IMR-90 (cell line): Measurements from ENCODE around the gene AXIN2. TPM values are rescaled to one million over a fixed set of nuclear protein-coding genes. Genes with fewer than 3 reads are reported as not detected.

Experiments
- ATAC-seq: fragments of 200-7000 bp; cut with Tn5 transposase; 2 replicates; pipeline ENCODE4 v1.9.1; 2020; ENCODE audit warnings: low read depth, mild to moderate bottlenecking, moderate library complexity
- BruUV-seq: library from RNA; stranded (reverse); fragments of 400-500 nt; replicated peaks from 2 replicates; lab custom pipeline; 2021; lab: Mats Ljungman, UMichigan
- CTCF ChIA-PET: fragments of 300-600 bp; formaldehyde crosslinking; extraction: SDS; loops from one replicate; lab custom pipeline; 2021; ENCODE audit warnings: antibody characterized with exemption; lab: Yijun Ruan, JAX
- POLR2A ChIA-PET: fragments of 300-600 bp; sonication (Branson Sonifier 250); formaldehyde crosslinking; loops from one replicate; lab custom pipeline; 2022; ENCODE audit warnings: antibody characterized with exemption; ENCODE audit not compliant: unreplicated experiment; lab: Charles Lee
- DNase-seq: peaks from one replicate; pipeline ENCODE4 v3.0.0; 2013
- H2AFZ ChIP-seq: replicated peaks from 2 replicates; pipeline ENCODE3; 2013; ENCODE audit warnings: low read length, mild to moderate bottlenecking; ENCODE audit not compliant: poor library complexity
- H2AK5ac ChIP-seq: 2 replicates; pipeline ENCODE4 v1.6.1; 2013; ENCODE audit warnings: low read depth, low read length, inconsistent platforms
- H2AK9ac ChIP-seq: replicated peaks from 2 replicates; pipeline ENCODE3; 2013; ENCODE audit warnings: mild to moderate bottlenecking, low read depth, low read length, moderate library complexity; ENCODE audit not compliant: poor library complexity
- H2BK120ac ChIP-seq: 2 replicates; pipeline ENCODE4 v1.6.1; 2013; ENCODE audit warnings: low read depth, low read length, inconsistent platforms
- H2BK15ac ChIP-seq: 3 replicates; pipeline ENCODE4 v1.6.1; 2013; ENCODE audit warnings: low read depth, low read length, inconsistent platforms
- H2BK20ac ChIP-seq: 2 replicates; pipeline ENCODE4 v1.6.1; 2013; ENCODE audit warnings: low read depth, mild to moderate bottlenecking, inconsistent platforms, low read length, moderate library complexity
- H2BK5ac ChIP-seq: 2 replicates; pipeline ENCODE4 v1.6.1; 2013; ENCODE audit warnings: mild to moderate bottlenecking, low read depth, low read length, inconsistent platforms; ENCODE audit not compliant: poor library complexity, severe bottlenecking
- H3K14ac ChIP-seq: replicated peaks from 2 replicates; pipeline ENCODE4 v1.6.1; 2013; ENCODE audit warnings: low read depth, low read length, inconsistent platforms
- H3K18ac ChIP-seq: 2 replicates; pipeline ENCODE4 v1.6.1; 2013; ENCODE audit warnings: low read depth, low read length, control low read depth
- H3K23ac ChIP-seq: 2 replicates; pipeline ENCODE4 v1.6.1; 2013; ENCODE audit warnings: low read depth, low read length, inconsistent platforms
- H3K27ac ChIP-seq: 2 replicates; pipeline ENCODE4 v1.5.1; 2013; ENCODE audit warnings: mild to moderate bottlenecking, control low read depth, low read length; ENCODE audit not compliant: insufficient read depth
- H3K27me3 ChIP-seq: 2 replicates; pipeline ENCODE4 v1.6.1; 2013; ENCODE audit warnings: low read length; ENCODE audit not compliant: control insufficient read depth, insufficient read depth
- H3K36me3 ChIP-seq: 2 replicates; pipeline ENCODE4 v1.6.1; 2013; ENCODE audit warnings: low read length, mixed read lengths; ENCODE audit not compliant: control insufficient read depth, insufficient read depth
- H3K4ac ChIP-seq: 2 replicates; pipeline ENCODE4 v1.6.1; 2013; ENCODE audit warnings: low read depth, low read length, inconsistent platforms
- H3K4me1 ChIP-seq: 2 replicates; pipeline ENCODE4 v1.6.1; 2013; ENCODE audit warnings: low read length, mixed read lengths; ENCODE audit not compliant: control insufficient read depth, insufficient read depth
- H3K4me2 ChIP-seq: 2 replicates; pipeline ENCODE4 v1.6.1; 2013; ENCODE audit warnings: low read depth, mild to moderate bottlenecking, control low read depth, low read length, moderate library complexity
- H3K4me3 ChIP-seq: 2 replicates; pipeline ENCODE4 v1.5.1; 2013; ENCODE audit warnings: low read depth, mild to moderate bottlenecking, control low read depth, low read length, moderate library complexity; ENCODE audit not compliant: insufficient read depth
- H3K56ac ChIP-seq: 2 replicates; pipeline ENCODE4 v1.6.1; 2013; ENCODE audit warnings: low read length, inconsistent platforms; ENCODE audit not compliant: insufficient read depth; ENCODE audit errors: extremely low read depth
- H3K79me1 ChIP-seq, 2 experiments: 2 replicates each; pipeline ENCODE4 v1.6.1; 2013; ENCODE audit warnings: low read length in 2 of 2, inconsistent platforms in 1 of 2, low read depth in 1 of 2
- H3K9ac ChIP-seq: 2 replicates; pipeline ENCODE4 v1.6.1; 2013; ENCODE audit warnings: low read depth, low read length, control low read depth
- H3K9me1 ChIP-seq: 2 replicates; pipeline ENCODE4 v1.6.1; 2013; ENCODE audit warnings: low read length, inconsistent platforms; ENCODE audit not compliant: insufficient read depth
- H3K9me3 ChIP-seq: 2 replicates; pipeline ENCODE4 v1.6.1; 2013; ENCODE audit warnings: low read length; ENCODE audit not compliant: control insufficient read depth, insufficient read depth
- H4K20me1 ChIP-seq: 2 replicates; pipeline ENCODE4 v1.6.1; 2013; ENCODE audit warnings: low read length, inconsistent platforms; ENCODE audit not compliant: insufficient read depth
- H4K5ac ChIP-seq: 2 replicates; pipeline ENCODE4 v1.6.1; 2013; ENCODE audit warnings: mild to moderate bottlenecking, low read depth, low read length, control low read depth
- H4K8ac ChIP-seq, 2 experiments: 2 replicates each; pipeline ENCODE4 v1.6.1; 2013; ENCODE audit warnings: low read depth in 2 of 2, low read length in 2 of 2, control low read depth in 1 of 2, inconsistent platforms in 1 of 2
- H4K91ac ChIP-seq: 2 replicates; pipeline ENCODE4 v1.6.1; 2013; ENCODE audit warnings: low read depth, low read length, inconsistent platforms; ENCODE audit not compliant: insufficient read depth
- BHLHE40 ChIP-seq: fragments of 150-350 bp; IDR thresholded peaks from 2 replicates; pipeline ENCODE4 v1.6.1; 2016; ENCODE audit warnings: mild to moderate bottlenecking, low read depth, low read length
- CEBPB ChIP-seq: IDR thresholded peaks from 2 replicates; pipeline ENCODE4 v1.6.1; 2012; ENCODE audit warnings: low read depth, low read length, improper control_type of control experiment
- CHD1 ChIP-seq: IDR thresholded peaks from 2 replicates; pipeline ENCODE4 v1.6.1; 2012; ENCODE audit warnings: low read depth, low read length, improper control_type of control experiment
- FOS ChIP-seq: fragments of 150-350 bp; IDR thresholded peaks from 2 replicates; pipeline ENCODE4 v1.6.1; 2016; ENCODE audit warnings: low read depth, low read length
- MAFK ChIP-seq: IDR thresholded peaks from 2 replicates; pipeline ENCODE4 v1.6.1; 2012; ENCODE audit warnings: low read depth, low read length, improper control_type of control experiment
- MAZ ChIP-seq: IDR thresholded peaks from 2 replicates; pipeline ENCODE4 v1.6.1; 2012; ENCODE audit warnings: low read depth, mild to moderate bottlenecking, low read length, improper control_type of control experiment, moderate library complexity, borderline replicate concordance
- MXI1 ChIP-seq: IDR thresholded peaks from 2 replicates; pipeline ENCODE4 v1.6.1; 2012; ENCODE audit warnings: low read depth, mild to moderate bottlenecking, low read length, moderate library complexity, borderline replicate concordance
- NFE2L2 ChIP-seq: fragments of 150-350 bp; IDR thresholded peaks from 2 replicates; pipeline ENCODE4 v1.6.1; 2016; ENCODE audit warnings: low read depth, mild to moderate bottlenecking, low read length
- POLR2A ChIP-seq: IDR thresholded peaks from 2 replicates; pipeline ENCODE4 v1.6.1; 2012; ENCODE audit warnings: mild to moderate bottlenecking, low read depth, low read length
- RFX5 ChIP-seq: IDR thresholded peaks from 2 replicates; pipeline ENCODE4 v1.8.0; 2012; ENCODE audit warnings: low read depth, mild to moderate bottlenecking, low read length, moderate library complexity
- SMC3 ChIP-seq: fragments of 150-350 bp; IDR thresholded peaks from 2 replicates; pipeline ENCODE4 v1.6.1; 2016; ENCODE audit warnings: low read depth, mild to moderate bottlenecking, antibody characterized with exemption, low read length, moderate library complexity
- WGBS, 2 experiments: methylation state at CpG; one replicate each; pipeline versions ENCODE4 v1.1.5 to v1.1.7; 2013; ENCODE audit warnings: missing lambda C conversion rate in 2 of 2; ENCODE audit not compliant: insufficient read length in 1 of 2; ENCODE audit errors: extremely low coverage in 2 of 2; 5-methylcytosine and 5-hydroxymethylcytosine counted together
- dilution Hi-C: fragments of 300-500 bp; cut with HindIII; formaldehyde crosslinking; loops from one replicate; pipeline ENCODE4 v1.14.3; 2018; ENCODE audit warnings: low sequenced_read_pairs; ENCODE audit not compliant: unreplicated experiment
- in situ Hi-C: fragments of 300-500 bp; cut with MboI; formaldehyde crosslinking; loops from 3 replicates; pipeline ENCODE4 v1.14.3; 2019; ENCODE audit warnings: low sequenced_read_pairs, inconsistent platforms, mixed read lengths
- intact Hi-C: fragments of 100-400 bp; cut with micrococcal nuclease; formaldehyde crosslinking; loops from 2 replicates; pipeline ENCODE4 v1.10.0; 2022
- polyA plus RNA-seq, 3 experiments: library from polyadenylated mRNA; depleted of rRNA; stranded (reverse); fragments of >200 nt; gene quantifications; 2 replicates each; pipeline ENCODE4 v1.2.3, GENCODE V29; 2012; ENCODE audit warnings: low replicate concordance in 1 of 3
- total RNA-seq: library from RNA; depleted of rRNA; stranded (reverse); fragments of >200 nt; gene quantifications from 2 replicates; pipeline ENCODE4 v1.2.3, GENCODE V29; 2012
- TF ChIP-seq, protein P1 (sequence below): fragments of 150-350 bp; IDR thresholded peaks from 2 replicates; pipeline ENCODE4 v1.6.1; 2016; ENCODE audit warnings: low read depth, mild to moderate bottlenecking, low read length, moderate library complexity, borderline replicate concordance
- TF ChIP-seq, protein P2 (sequence below): conservative IDR thresholded peaks from 2 replicates; pipeline ENCODE4 v1.5.1; 2012; ENCODE audit warnings: mild to moderate bottlenecking, low read depth, low read length, improper control_type of control experiment

Gene AXIN2
- total and polyA plus RNA-seq, 2 of the 4 experiments (the other 2 are of a cell fraction): 0.91 to 1.8 TPM

GRCh38 chr17:65572581-65573281 lies 11.3 kb upstream of the AXIN2 start:
- WGBS, 2 experiments: 38% methylated on average over 1 of the region's 14 CpGs; no CpG with 5 or more reads in 1 of the 2 experiments
- CTCF ChIA-PET: no interaction called here

More at GRCh38 chr17:65572581-65573281, 11.3 kb upstream of the AXIN2 start:
- Histone ChIP-seq H2AK9ac (no peak overlapping the region), H2AFZ (no peak overlapping the region), H2BK15ac (no peak overlapping the region), H3K27me3 (peaks cover 8% of the 10 kb centered on the region), H3K4me1 (no peaks in the 10 kb centered on the region), H3K23ac (no peak overlapping the region), H3K9me1 (0 out of 2 replicates have a peak, but pooled peaks cover 3% of the 10 kb centered on the region), H2BK20ac (no peak overlapping the region), H3K4me3 (no peak overlapping the region), H2BK120ac (no peak overlapping the region), H3K14ac (no peak overlapping the region), H3K36me3 (no peaks in the 10 kb centered on the region), H3K9ac (no peak overlapping the region), H3K4ac (no peak overlapping the region), H2AK5ac (no peak overlapping the region), H4K5ac (no peak overlapping the region), H4K91ac (no peak overlapping the region), H4K20me1 (no peaks in the 10 kb centered on the region), H3K79me1 (no peaks in the 10 kb centered on the region), H4K8ac (no peak overlapping the region), H2BK5ac (no peak overlapping the region), H3K56ac (no peak overlapping the region), H3K18ac (no peak overlapping the region), H3K27ac (no peak overlapping the region), H3K9me3 (no peaks in the 10 kb centered on the region), H3K4me2 (no peak overlapping the region)
- DNase-seq: no peak
- POLR2A ChIA-PET: no interaction called here
- in situ Hi-C loops: loop anchor here (25.0 kb wide), 1 partner anchor 590 kb away; no protein-coding TSS in a partner anchor
- dilution Hi-C loops: no loop called here
- TF ChIP-seq POLR2A (no peak), FOS (no peak), NFE2L2 (no peak), MAZ (no peak), MXI1 (no peak), RFX5 (no peak), MAFK (no peak), BHLHE40 (no peak), SMC3 (no peak), CHD1 (no peak), CEBPB (no peak)
- TF ChIP-seq, protein P1, sequence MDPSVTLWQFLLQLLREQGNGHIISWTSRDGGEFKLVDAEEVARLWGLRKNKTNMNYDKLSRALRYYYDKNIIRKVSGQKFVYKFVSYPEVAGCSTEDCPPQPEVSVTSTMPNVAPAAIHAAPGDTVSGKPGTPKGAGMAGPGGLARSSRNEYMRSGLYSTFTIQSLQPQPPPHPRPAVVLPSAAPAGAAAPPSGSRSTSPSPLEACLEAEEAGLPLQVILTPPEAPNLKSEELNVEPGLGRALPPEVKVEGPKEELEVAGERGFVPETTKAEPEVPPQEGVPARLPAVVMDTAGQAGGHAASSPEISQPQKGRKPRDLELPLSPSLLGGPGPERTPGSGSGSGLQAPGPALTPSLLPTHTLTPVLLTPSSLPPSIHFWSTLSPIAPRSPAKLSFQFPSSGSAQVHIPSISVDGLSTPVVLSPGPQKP: no peak
- TF ChIP-seq, protein P2, sequence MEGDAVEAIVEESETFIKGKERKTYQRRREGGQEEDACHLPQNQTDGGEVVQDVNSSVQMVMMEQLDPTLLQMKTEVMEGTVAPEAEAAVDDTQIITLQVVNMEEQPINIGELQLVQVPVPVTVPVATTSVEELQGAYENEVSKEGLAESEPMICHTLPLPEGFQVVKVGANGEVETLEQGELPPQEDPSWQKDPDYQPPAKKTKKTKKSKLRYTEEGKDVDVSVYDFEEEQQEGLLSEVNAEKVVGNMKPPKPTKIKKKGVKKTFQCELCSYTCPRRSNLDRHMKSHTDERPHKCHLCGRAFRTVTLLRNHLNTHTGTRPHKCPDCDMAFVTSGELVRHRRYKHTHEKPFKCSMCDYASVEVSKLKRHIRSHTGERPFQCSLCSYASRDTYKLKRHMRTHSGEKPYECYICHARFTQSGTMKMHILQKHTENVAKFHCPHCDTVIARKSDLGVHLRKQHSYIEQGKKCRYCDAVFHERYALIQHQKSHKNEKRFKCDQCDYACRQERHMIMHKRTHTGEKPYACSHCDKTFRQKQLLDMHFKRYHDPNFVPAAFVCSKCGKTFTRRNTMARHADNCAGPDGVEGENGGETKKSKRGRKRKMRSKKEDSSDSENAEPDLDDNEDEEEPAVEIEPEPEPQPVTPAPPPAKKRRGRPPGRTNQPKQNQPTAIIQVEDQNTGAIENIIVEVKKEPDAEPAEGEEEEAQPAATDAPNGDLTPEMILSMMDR: no peak
- no TSS peak for BruUV-seq
- no peak for ATAC-seq
- intact Hi-C loops: no loop called here
